HCEC 1CT (cell line): ENCODE results near the gene MYO1D.
A peak's percentile ranks its signal among the peaks of the same experiment; 100 is the strongest.
"Not testable (repeated sequence)": the region's sequence is repeated elsewhere in the genome, so short reads cannot be mapped to it uniquely, and the experiment has no call there.

ENCODE experiments used
- DNase-seq: peaks from one replicate; pipeline ENCODE4 v3.0.0-alpha.2; 2017

MYO1D gene

GRCh38 chr17:32887410-32887809 lies 10.5 kb upstream of the MYO1D start:
- DNase-seq = not testable (repeated sequence)

- DNase-seq = not testable (repeated sequence)
Observed at GRCh38 chr17:32886951-32887350, 10.0 kb upstream of the MYO1D start.

- DNase-seq = no peak
Observed at GRCh38 chr17:32882734-32883133, 5.8 kb upstream of the MYO1D start.

- DNase-seq = no peak
Observed at GRCh38 chr17:32882029-32882428, 5.1 kb upstream of the MYO1D start.

GRCh38 chr17:32880671-32881453 lies 3.9 kb upstream of the MYO1D start:
- DNase-seq = no peak

GRCh38 chr17:32879134-32879533 lies 2.2 kb upstream of the MYO1D start:
- no peak for DNase-seq

GRCh38 chr17:32878211-32878610 lies 1.3 kb upstream of the MYO1D start:
- peak; percentile 36 for DNase-seq

GRCh38 chr17:32877164-32877764 lies 340 bp upstream of the MYO1D start:
- peak; percentile 83 for DNase-seq

- no peak for DNase-seq
Observed at GRCh38 chr17:32875923-32876416, 954 bp downstream of the MYO1D start.

- no peak for DNase-seq
Observed at GRCh38 chr17:32875230-32875917, 1.6 kb downstream of the MYO1D start.

GRCh38 chr17:32873114-32873513 lies 3.8 kb downstream of the MYO1D start:
- no peak for DNase-seq

GRCh38 chr17:32871746-32872145 lies 5.2 kb downstream of the MYO1D start:
- no peak for DNase-seq

- DNase-seq = peak; percentile 70
Observed at GRCh38 chr17:32870969-32871368, 6.0 kb downstream of the MYO1D start.

- DNase-seq = peak; percentile 47
Observed at GRCh38 chr17:32870027-32870670, 6.8 kb downstream of the MYO1D start.

GRCh38 chr17:32869345-32870026 lies 7.4 kb downstream of the MYO1D start:
- no peak for DNase-seq

- no peak for DNase-seq
Observed at GRCh38 chr17:32865141-32865540, 11.8 kb downstream of the MYO1D start.

GRCh38 chr17:32863559-32863958 lies 13.4 kb downstream of the MYO1D start:
- DNase-seq = no peak

- DNase-seq = no peak
Observed at GRCh38 chr17:32862940-32863339, 14.0 kb downstream of the MYO1D start.

- peak; percentile 20 for DNase-seq
Observed at GRCh38 chr17:32861981-32862380, 14.9 kb downstream of the MYO1D start.

GRCh38 chr17:32859857-32860525 lies 16.9 kb downstream of the MYO1D start:
- DNase-seq = no peak

GRCh38 chr17:32855620-32856019 lies 21.3 kb downstream of the MYO1D start:
- DNase-seq = no peak

GRCh38 chr17:32854832-32855389 lies 22.0 kb downstream of the MYO1D start:
- DNase-seq = no peak
